Mononuclear cell (primary cell): Measurements from ENCODE around the gene KCND2. TPM values are rescaled to one million over a fixed set of nuclear protein-coding genes. Genes with fewer than 3 reads are reported as not detected.
"Not testable (repeated sequence)": the region's sequence is repeated elsewhere in the genome, so short reads cannot be mapped to it uniquely, and the experiment has no call there.

Experiments used
- H3K27me3 ChIP-seq: 2 replicates; pipeline ENCODE4 v1.6.0; 2011; ENCODE audit warnings: low read length, control low read depth; ENCODE audit not compliant: insufficient read depth
- H3K4me1 ChIP-seq: 2 replicates; pipeline ENCODE4 v1.5.1; 2011; ENCODE audit warnings: mild to moderate bottlenecking, low read length, control low read depth; ENCODE audit not compliant: insufficient read depth
- H3K4me3 ChIP-seq: 2 replicates; pipeline ENCODE4 v1.5.1; 2011; ENCODE audit warnings: mild to moderate bottlenecking, low read length, moderate library complexity
- H3K9me3 ChIP-seq: 2 replicates; pipeline ENCODE4 v1.5.1; 2011; ENCODE audit warnings: low read depth, mild to moderate bottlenecking, control low read depth, low read length
- total RNA-seq: library from RNA; depleted of rRNA; stranded (reverse); fragments of >200 nt; gene quantifications from one replicate; pipeline ENCODE4 v1.2.3, GENCODE V29; 2012

KCND2 gene
- total RNA-seq, 1 donor: not detected

DNA sequence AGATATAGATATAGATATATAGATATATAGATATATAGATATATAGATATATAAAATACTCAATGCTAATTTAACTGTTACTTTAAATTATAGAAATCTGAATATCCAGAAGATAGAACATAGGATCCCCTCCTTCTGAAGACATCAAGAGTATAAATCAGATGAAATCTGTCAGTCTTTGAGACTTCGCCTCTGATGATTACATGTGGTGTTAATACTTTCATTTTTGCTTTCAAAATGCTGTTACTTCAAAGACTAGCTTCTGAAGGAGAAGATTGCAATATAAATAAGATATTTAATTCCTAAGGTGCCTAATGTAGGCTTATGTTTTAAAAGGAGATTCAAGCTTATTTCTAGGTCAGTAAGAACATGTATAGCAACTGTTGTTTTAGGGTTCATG is 404.6 kb downstream of the KCND2 start:
- Histone ChIP-seq H3K9me3 (no peaks in the 10 kb centered on the region), H3K4me1 (no peaks in the 10 kb centered on the region), H3K4me3 (no peak overlapping the region), H3K27me3 (peaks cover 56% of the 10 kb centered on the region)

DNA sequence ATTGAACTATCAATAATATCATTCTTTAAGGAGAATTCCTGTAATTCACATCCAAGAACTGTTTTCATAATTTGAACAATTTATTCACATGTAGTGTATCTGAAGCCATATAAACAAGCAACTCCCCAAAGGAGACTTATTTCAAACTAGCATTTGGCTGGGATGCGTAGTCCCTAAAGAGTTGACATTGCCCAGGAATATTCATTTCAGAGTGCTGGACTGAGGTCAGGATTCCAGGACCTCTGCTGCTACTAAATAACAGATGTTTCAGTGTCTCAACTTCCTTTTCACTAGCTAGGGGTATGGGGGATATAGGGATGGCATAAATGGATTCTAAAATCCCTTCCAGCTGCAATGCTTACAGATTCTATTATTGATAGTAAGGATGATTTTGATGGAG is 408.0 kb downstream of the KCND2 start:
- no peaks in the 10 kb centered on the region for H3K4me1 ChIP-seq
- no peaks in the 10 kb centered on the region for H3K9me3 ChIP-seq
- H3K27me3 ChIP-seq: peaks cover 76% of the 10 kb centered on the region
- H3K4me3 ChIP-seq: no peak overlapping the region

DNA sequence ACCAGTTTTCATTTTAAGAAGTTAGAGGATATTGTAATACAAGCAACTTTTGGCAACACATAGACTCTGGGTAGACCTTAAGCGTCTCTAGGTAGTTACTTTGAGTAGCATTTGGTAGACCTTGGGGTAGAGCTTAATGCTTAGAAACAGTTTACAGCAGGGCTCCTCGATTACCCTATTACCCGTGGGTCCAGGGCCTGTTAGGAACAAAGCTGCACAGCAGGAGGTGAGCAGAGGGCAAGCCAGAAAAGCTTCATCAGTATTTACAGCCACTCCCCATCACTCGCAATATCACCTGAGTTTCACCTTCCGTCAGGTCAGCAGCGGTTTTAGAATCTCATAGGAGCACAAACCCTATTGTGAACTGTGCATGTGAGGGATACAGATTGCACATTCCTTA is 411.5 kb downstream of the KCND2 start:
- H3K27me3 ChIP-seq: peaks cover 83% of the 10 kb centered on the region
- no peak overlapping the region for H3K4me3 ChIP-seq
- H3K4me1 ChIP-seq: no peaks in the 10 kb centered on the region
- no peaks in the 10 kb centered on the region for H3K9me3 ChIP-seq

DNA sequence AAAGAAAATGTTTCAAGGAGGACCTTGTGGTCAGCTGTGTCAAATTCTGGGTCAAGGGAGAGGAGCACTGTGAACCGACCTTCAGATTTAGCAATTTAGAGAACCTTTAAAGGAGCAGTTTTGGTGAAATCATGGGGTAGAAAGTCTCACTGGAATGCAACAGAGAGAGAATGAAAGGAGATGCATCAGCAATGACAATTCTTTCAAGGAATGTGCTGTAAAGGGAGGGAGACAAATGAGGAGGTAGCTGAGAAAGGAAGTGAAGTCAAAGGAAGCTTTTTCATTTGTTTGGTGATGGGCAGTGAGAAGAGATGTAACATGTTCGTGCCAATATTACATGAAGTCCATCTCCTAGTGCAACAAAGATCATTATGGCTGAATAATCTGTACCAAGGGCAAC is 418.9 kb downstream of the KCND2 start:
- no peak overlapping the region for H3K4me3 ChIP-seq
- no peaks in the 10 kb centered on the region for H3K9me3 ChIP-seq
- no peaks in the 10 kb centered on the region for H3K4me1 ChIP-seq
- peaks cover 51% of the 10 kb centered on the region for H3K27me3 ChIP-seq

DNA sequence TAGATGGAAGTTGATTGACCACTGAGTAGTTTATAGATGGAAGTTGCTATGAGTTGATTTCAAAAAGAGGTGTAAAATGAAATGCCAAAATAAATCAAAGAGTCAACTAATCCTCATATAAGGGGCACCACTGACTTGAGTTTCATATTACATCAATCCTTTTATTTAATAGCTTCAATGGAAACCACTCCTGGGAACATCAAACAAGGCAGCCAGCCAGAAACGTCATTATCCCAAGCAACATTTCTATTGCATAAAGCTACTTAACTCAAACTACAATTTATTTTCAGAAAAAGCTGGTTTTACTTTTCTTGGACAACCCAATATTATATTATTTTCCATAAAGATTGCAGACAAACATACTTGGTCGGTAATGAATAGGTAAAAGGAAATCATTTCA is 422.9 kb downstream of the KCND2 start:
- no peaks in the 10 kb centered on the region for H3K4me1 ChIP-seq
- H3K9me3 ChIP-seq: no peaks in the 10 kb centered on the region
- no peak overlapping the region for H3K4me3 ChIP-seq
- peaks cover 25% of the 10 kb centered on the region for H3K27me3 ChIP-seq

DNA sequence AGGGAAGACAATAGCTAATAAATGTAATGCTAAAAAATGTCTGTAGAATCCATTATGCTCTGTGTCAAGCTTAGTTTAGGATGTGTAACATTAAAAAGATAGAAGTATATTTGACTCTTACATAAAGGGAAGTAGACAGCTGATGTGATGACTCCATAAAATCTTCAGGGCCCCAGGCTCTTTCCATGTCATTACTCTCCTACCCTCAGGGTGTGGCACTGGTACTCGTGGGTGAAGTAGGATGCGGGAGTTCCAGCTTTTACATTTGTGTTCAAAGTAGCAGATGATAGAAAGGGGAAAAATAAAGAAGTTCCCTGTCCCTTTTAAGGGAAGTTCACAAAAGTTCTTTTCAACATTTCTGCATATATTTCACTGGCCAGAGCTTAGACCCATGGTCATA is 427.8 kb downstream of the KCND2 start:
- Histone ChIP-seq H3K4me3 (no peak overlapping the region), H3K9me3 (no peaks in the 10 kb centered on the region), H3K4me1 (no peaks in the 10 kb centered on the region), H3K27me3 (peaks cover 7% of the 10 kb centered on the region)

DNA sequence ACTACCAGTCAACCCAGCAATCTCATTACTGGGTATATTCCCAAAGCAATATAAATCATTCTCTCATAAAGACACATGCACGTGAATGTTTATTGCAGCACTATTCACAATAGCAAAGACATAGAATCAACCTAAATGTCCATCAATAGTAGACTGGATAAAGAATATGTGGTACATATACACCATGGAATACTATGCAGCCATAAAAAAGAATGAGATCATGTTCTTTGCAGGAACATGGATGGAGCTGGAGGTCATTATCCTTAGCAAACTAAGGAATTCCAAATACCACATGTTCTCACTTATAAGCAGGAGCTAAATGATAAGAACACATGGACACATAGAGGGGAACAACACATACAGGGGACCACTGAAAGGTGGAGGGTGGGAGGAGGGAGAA is 429.4 kb downstream of the KCND2 start:
- not testable (repeated sequence) for H3K9me3 ChIP-seq, H3K4me1 ChIP-seq, H3K27me3 ChIP-seq, H3K4me3 ChIP-seq

DNA sequence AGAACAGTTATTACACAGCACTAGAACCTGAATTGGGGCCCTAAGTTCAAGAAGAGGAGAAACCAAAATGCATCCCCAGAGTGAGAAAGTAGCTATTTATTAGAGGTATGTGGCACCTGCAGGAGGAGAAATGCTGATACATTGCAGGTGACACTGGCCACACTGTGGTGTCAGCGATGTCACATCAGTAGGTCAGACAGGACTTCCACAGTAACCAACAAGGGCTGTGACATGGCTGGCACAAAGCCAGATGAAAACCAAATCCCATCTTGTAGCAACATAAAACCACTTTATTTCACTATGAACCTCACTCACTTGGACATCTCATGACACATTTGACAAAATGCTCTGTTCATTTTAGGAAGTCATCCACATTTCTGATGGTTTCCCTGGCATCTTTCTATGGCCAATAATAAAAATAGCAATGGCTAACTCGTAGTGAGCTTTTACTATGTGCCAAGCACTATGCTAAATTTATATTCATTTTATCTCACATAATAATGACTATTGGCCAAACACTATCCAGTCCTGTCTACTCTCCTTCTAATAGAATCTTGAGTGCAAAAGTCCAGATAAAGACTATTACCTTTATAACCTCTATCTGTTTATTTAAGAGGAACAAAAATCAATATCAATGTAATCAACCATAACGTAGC is 430.7 kb downstream of the KCND2 start:
- H3K4me1 ChIP-seq: no peaks in the 10 kb centered on the region
- H3K9me3 ChIP-seq: no peaks in the 10 kb centered on the region
- peaks cover 2% of the 10 kb centered on the region for H3K27me3 ChIP-seq
- no peak overlapping the region for H3K4me3 ChIP-seq

DNA sequence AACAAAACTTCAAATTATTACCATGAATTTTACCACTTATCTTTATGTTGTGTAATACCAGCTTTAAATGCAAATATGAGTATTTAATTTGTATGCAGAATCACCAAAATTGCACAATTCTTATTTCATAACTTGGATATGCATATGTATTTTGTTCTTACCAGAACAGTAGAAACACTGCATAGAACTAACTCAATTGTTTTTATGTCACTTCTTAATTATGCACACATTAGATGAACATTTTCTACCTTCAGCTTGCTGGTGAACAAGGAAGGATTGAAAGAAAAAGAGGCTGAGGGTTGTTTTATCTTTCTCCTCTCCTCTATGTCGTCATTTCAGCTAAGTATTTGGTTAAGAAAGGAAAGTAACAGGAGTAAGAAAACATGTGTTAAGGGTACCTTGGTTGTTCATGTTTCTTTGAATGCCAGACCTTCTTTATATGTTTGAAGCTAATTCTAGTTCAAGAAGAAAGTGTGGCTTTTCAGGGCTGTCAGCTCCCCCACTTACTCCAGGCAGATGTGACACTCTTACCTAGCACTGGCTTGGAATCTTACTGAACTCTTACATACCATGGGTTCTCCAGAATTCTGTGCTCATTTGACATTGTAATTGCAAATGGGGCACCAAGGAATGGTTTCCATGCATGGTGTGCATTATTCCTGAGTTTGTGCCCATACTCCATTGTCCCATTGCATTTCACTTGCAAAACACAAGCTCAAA is 436.4 kb downstream of the KCND2 start:
- no peaks in the 10 kb centered on the region for H3K9me3 ChIP-seq

DNA sequence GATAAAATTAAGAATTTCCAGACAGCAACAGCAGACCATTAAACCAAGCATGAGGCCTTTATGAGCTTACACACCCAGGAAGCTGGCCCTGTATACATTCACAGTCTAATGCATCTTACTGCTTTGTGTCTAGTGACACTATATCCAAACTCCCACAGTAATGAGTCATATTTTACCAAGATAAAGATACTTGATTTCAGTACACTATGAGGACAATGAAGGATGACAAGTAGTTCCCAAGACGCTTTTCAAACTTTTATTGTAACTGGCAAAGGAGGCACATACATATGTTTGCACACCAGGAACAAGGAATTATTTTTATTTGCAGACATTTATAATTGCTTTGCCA is 437.0 kb downstream of the KCND2 start:
- H3K27me3 ChIP-seq: no peaks in the 10 kb centered on the region
- no peaks in the 10 kb centered on the region for H3K9me3 ChIP-seq
- no peaks in the 10 kb centered on the region for H3K4me1 ChIP-seq
- H3K4me3 ChIP-seq: no peak overlapping the region

More for the DNA sequence above, 436.4 kb downstream of the KCND2 start:
- Histone ChIP-seq H3K27me3 (no peaks in the 10 kb centered on the region), H3K4me1 (no peaks in the 10 kb centered on the region), H3K4me3 (no peak overlapping the region)

DNA sequence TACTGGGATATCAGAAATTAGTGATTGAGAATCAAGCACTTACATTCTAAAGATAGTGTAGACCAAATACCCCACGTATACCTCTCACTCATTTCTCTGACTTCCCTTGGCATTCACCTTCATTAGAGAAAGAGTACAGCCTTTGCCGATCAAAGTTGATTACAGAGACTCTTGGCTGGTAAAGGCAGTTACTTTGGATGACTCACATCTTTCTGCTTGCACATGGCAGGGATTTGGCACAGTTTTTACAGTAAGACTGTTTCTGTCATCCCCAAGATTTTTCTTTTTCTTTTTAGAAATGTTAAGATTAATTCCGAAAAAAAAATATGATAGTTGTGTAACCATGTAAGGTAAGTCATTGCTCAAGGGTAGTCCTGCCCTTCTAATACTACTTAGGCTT is 442.0 kb downstream of the KCND2 start:
- Histone ChIP-seq H3K4me1 (no peaks in the 10 kb centered on the region), H3K27me3 (no peaks in the 10 kb centered on the region), H3K4me3 (no peak overlapping the region), H3K9me3 (no peaks in the 10 kb centered on the region)

DNA sequence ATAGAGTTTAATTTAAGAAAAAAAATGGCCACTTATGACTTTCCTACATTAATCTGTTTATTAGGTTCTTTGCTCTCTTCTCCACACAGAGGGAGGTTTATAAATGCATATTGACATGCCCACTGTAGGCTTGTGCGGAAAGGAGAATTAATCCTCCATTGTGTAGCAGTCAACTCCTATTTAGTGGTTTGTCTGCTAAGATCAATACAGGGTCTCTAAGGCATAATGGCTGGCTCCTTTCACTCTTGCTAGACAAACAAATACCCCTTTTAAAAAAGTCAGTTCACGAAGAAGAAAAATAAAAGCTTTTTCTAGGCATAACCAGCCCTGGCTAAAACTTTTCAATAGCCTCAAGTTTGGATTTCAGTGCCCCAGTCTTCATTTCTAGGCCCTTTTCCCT is 443.3 kb downstream of the KCND2 start:
- no peaks in the 10 kb centered on the region for H3K27me3 ChIP-seq
- H3K4me3 ChIP-seq: no peak overlapping the region
- no peaks in the 10 kb centered on the region for H3K4me1 ChIP-seq
- no peaks in the 10 kb centered on the region for H3K9me3 ChIP-seq

DNA sequence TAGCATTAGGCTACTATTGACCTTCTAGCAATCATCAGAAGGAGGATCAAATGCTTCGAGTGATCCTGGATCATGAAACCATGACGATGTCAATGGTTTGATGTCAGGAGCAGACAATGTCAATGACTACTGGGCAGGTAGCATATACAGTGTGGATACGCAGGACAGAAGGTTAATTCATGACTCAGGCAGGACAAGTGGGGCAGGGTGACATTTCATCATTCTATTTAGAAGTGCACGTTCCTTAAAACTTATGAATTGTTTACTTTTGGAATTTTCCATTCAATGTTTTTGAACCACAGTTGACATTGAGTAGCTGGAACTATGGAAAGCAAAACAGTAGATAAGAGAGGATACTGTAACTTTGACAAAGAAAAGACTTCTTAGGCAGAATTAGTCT is 444.2 kb downstream of the KCND2 start:
- no peak overlapping the region for H3K4me3 ChIP-seq
- no peaks in the 10 kb centered on the region for H3K9me3 ChIP-seq
- H3K4me1 ChIP-seq: no peaks in the 10 kb centered on the region
- no peaks in the 10 kb centered on the region for H3K27me3 ChIP-seq

DNA sequence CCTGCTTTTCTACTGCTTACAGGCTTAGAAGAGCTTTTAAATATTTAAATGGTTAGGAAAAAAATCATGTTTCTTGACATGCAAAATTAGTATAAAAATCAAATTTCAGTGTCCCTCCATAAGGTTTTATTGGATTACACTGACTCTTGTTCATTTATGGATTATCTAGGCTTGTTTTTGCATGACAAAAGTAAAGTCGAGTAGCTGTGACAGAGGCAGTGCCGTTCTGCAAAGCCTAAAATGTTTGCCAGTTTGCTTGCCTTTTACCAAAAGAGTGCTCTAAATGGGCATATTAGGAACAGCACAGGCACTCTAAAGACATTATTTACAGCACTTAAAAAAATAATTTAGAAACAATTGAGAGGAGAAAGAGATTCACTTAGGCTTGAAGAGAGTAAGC is 445.4 kb downstream of the KCND2 start:
- no peaks in the 10 kb centered on the region for H3K4me1 ChIP-seq
- no peaks in the 10 kb centered on the region for H3K9me3 ChIP-seq
- no peak overlapping the region for H3K4me3 ChIP-seq
- no peaks in the 10 kb centered on the region for H3K27me3 ChIP-seq

DNA sequence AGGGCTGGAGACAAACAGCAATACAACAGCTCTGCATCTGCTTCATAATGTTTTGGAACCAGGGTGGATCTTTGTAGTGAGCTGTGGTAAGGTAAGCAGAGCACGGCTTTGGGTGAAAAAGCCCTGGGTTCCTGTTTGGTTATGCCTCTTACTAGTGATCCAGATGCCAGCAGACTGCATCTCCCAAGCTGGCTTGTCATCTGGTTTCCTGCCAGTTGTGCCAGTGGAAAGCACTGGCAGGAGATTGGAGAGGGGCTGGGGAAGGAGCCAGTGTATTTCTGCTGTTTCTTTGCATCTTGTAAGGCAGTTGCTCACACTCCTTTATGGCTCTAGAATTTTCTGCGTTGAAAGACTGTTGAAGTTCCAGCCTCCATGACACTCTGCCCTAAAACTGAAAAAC is 447.3 kb downstream of the KCND2 start:
- Histone ChIP-seq H3K27me3 (no peaks in the 10 kb centered on the region), H3K9me3 (no peaks in the 10 kb centered on the region), H3K4me3 (no peak overlapping the region), H3K4me1 (no peaks in the 10 kb centered on the region)
